Measurements from ENCODE around the gene RPUSD1.
A peak's percentile ranks its signal among the peaks of the same experiment; 100 is the strongest.
"Not testable (repeated sequence)": the region's sequence is repeated elsewhere in the genome, so short reads cannot be mapped to it uniquely, and the experiment has no call there.

RPUSD1 gene

GRCh38 chr16:747978-748746, 40.0 kb downstream of the RPUSD1 start:
- no peak for DNase-seq (ENCODE audit: low read depth in 2 of 2)

DNA sequence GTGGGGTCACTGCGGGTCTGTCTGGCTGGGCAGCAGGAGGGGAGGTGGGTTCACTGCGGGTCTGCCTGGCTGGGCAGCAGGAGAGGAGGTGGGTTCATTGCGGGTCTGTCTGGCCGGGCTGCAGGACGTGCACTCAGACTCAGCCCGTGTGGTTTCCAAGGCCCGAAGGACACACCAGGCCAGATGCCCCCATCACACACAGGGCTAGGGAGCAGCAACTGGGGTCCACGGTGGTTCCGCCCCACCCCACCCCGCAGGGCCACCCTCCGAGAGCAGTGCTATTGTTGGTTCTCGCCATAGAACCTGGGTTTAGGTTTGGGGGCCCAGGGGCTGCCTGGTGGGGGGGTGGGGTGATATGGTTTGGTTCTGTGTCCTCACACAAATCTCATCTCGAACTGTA, 41.5 kb downstream of the RPUSD1 start:
- DNase-seq (ENCODE audit: low read depth in 2 of 2), result no peak

GRCh38 chr16:745739-746138, 42.4 kb downstream of the RPUSD1 start:
- no peak for DNase-seq (ENCODE audit: low read depth in 2 of 2)

DNA sequence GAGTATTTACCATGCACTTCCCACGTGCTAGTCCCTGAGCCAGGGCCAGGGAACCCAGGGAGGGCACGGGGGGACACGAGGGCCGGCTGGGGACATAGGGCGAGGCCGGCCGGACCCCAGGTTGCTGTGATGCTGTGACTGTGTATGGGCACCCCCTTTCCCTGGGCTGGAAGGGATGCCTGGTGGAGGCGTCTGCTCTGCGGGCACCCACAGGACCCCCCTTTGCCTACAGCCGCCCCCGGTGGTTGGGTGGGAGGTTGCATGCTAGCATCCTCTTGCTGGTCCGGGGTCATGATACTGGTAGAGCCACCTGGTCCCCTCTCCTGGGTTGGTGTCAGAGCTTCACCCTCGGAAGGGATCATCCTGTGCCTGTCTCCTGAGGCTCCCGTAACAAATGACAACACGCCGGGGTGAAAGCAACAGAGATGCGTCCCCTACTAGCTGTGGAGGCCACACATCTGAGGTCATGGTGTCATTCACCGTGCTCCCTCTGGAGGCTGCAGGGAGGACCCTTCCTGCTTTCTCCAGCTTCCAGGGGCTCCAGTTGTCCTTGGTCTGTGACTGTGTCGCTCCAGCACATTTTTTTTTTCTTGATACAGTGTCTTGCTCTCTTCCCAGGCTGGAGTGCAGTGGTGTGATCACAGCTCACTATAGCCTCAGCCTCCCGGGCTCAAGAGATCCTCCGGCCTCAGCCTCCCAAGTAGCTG, 44.2 kb downstream of the RPUSD1 start:
- no peak for DNase-seq (ENCODE audit: low read depth in 2 of 2)

DNA sequence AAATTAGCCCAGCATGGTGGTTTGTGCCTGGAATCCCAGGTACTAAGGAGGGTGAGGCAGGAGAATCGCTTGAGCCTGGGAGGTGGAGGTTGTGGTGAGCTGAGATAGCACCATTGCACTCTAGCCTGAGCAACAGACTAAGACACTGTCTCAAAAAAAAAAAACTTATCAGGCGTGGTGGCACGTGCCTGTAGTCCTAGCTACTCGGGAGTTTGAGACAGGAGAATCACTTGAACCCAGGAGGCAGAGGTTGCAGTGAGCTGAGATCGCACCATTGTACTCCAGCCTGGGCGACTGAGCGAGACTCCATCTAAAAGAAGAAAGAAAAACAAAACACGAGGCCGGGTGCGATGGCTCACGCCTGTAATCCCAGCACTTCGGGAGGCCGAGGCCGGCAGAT, 45.3 kb downstream of the RPUSD1 start:
- not testable (repeated sequence) for DNase-seq (ENCODE audit: low read depth in 2 of 2)

DNA sequence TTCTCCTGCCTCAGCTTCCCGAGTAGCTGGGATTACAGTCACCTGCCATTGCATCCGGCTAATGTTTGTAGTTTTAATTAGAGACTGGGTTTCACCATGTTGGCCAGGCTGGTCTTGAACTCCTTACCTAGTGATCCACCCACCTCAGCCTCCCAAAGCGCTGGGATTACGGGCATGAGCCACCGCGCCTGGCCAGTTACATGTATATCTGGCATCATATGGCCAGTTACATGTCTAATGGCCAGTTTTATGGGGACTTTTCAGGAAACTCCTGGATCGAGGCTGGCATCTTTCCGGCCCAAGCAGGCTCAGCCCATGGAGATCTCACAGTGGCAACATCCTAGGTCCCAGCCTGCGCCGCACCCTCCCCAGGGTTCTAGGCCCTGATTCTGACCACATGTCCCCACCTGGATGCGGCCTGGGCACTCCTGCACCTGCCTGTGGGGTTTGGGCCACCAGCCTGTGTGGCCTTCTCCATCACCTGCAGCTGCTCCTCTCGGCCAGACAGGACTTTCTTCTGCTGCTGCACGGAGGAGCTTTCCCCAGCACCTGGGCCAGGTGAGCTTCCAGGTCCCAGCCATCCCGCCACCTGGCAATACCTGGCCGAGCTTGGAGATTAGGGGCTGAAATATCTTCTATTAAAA, 46.1 kb downstream of the RPUSD1 start:
- DNase-seq (ENCODE audit: low read depth in 2 of 2), result no peak

DNA sequence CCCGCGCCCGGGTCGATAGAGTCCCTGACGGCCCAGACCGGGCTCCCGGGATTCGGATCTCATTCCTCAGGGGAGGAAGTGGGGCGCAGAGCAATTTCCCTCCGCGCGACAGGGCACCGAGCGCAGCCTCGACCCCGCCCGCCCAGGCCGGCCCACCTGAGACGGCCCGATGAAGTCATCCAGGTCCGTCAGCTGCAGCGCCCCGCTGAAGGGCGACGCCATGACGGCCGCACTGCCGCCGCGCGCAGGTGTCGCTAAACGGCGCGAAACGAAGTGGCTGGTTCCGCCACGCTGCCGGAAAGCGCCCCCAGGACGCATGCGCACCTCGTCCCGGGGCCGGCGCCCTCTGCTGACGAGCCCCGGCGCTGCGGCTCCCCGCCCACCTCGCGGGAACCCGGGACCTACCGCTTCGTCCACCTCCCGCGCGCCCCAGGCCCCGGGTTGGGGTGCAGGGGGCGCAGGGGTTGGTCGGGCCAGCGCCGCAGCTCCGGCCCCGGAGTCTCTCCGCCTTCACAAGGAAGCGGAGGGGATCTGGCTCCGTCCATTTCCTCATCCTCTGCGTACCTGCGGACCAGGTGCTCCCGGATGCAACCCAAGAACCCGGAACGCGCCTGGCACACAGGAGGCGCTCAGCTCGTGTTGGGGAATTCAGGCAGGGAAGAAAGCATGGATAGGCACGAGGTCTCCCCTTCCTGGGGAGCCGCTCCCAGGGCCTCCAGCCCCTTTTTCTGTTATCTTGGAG, 47.2 kb downstream of the RPUSD1 start, which contains the start of gene CIAO3:
Gene CIAO3 (minus strand): TSS at position 234 of the 742 bp plus-strand sequence. CDS start 12 bp downstream, at position 222.
- DNase-seq (ENCODE audit: low read depth in 2 of 2), result peak; percentile 80 to 88

DNA sequence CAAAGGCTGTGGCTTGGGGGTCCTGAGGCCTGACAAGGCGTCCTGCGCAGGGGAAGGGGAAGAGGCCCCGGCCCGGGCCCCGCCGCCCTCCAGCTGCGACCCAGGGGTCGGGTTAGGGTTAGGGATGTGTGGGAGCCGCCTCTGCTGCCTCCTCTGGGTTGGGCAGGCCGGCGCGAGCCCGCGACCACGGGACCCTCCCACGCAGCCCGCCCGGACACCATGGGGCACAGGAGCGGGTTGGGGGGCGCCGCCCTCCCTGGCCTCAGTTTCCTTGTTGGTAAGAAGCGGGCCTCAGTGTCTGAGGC, 47.8 kb downstream of the RPUSD1 start:
- no peak for DNase-seq (ENCODE audit: low read depth in 2 of 2)

GRCh38 chr16:739560-740458, 48.4 kb downstream of the RPUSD1 start:
- DNase-seq (ENCODE audit: low read depth in 2 of 2), result no peak

- DNase-seq (ENCODE audit: low read depth in 2 of 2), result no peak
These were observed 51.2 kb downstream of the RPUSD1 start for GRCh38 chr16:736936-737481.

GRCh38 chr16:735982-736453, 52.2 kb downstream of the RPUSD1 start:
- DNase-seq (ENCODE audit: low read depth in 2 of 2), result no peak

GRCh38 chr16:734981-735881, 53.0 kb downstream of the RPUSD1 start:
- no peak for DNase-seq (ENCODE audit: low read depth in 2 of 2)
